Spleen (tissue), 11 donors: ENCODE measurements around the gene MC4R. TPM values are rescaled to one million over a fixed set of nuclear protein-coding genes. Genes with fewer than 3 reads are reported as not detected.

ENCODE experiments used
- DNase-seq: peaks from one replicate; pipeline ENCODE4 v3.0.0-alpha.2; 2020
- H3K27ac ChIP-seq, 8 donors: fragments of 200-600 bp; sonication (generic) in 7 of 8; 1 replicate in 4 of 8; 2 replicates in 4 of 8; pipeline versions ENCODE4 v1.5.0 to v1.8.0; 2016 to 2021; ENCODE audit warnings: inconsistent platforms in 4 of 8, mild to moderate bottlenecking in 4 of 8, moderate library complexity in 1 of 8
- H3K27me3 ChIP-seq, 7 donors: fragments of 200-600 bp; sonication (generic) in 6 of 7; replicated peaks in 1 of 7; 1 replicate in 4 of 7; 2 replicates in 3 of 7; pipeline versions ENCODE4 v1.5.0 to v1.8.0; 2016 to 2021; ENCODE audit warnings: inconsistent platforms in 3 of 7, mild to moderate bottlenecking in 1 of 7
- H3K36me3 ChIP-seq, 6 donors: fragments of 200-600 bp; sonication (generic) in 5 of 6; 1 replicate in 4 of 6; 2 replicates in 2 of 6; pipeline versions ENCODE4 v1.5.0 to v1.8.0; 2016 to 2021; ENCODE audit warnings: inconsistent platforms in 2 of 6
- H3K4me1 ChIP-seq, 6 donors: fragments of 200-600 bp; sonication (generic) in 5 of 6; 1 replicate in 3 of 6; 2 replicates in 3 of 6; pipeline versions ENCODE4 v1.5.0 to v1.8.0; 2016 to 2021; ENCODE audit warnings: inconsistent platforms in 3 of 6
- H3K4me3 ChIP-seq, 8 donors: fragments of 200-600 bp; sonication (generic) in 7 of 8; 1 replicate in 4 of 8; 2 replicates in 4 of 8; pipeline versions ENCODE4 v1.5.0 to v1.8.0; 2016 to 2021; ENCODE audit warnings: inconsistent platforms in 4 of 8, mild to moderate bottlenecking in 4 of 8, moderate library complexity in 2 of 8
- H3K9me3 ChIP-seq, 8 donors: fragments of 200-600 bp; sonication (generic) in 7 of 8; 1 replicate in 4 of 8; 2 replicates in 4 of 8; pipeline versions ENCODE4 v1.5.0 to v1.8.0; 2016 to 2021; ENCODE audit warnings: inconsistent platforms in 4 of 8
- CTCF ChIP-seq, 11 experiments: fragments of 200-600 bp in 7 of 11; fragments of 450-650 bp in 4 of 11; sonication (generic) in 4 of 11; IDR thresholded peaks in 8 of 11; conservative IDR thresholded peaks in 3 of 11; 1 replicate in 7 of 11; 2 replicates in 4 of 11; pipeline versions ENCODE4 v1.4.0 to v1.8.0; 2016 to 2021; ENCODE audit warnings: antibody characterized with exemption in 11 of 11, inconsistent platforms in 4 of 11, mild to moderate bottlenecking in 1 of 11
- POLR2A ChIP-seq, 3 donors: fragments of 450-650 bp; IDR thresholded peaks; one replicate each; pipeline ENCODE4 v1.5.1; 2017; ENCODE audit warnings: antibody characterized with exemption in 3 of 3, mild to moderate bottlenecking in 1 of 3
- POLR2AphosphoS5 ChIP-seq, 3 donors: sonication (generic); formaldehyde crosslinking; IDR thresholded peaks; one replicate each; pipeline ENCODE4 v1.5.1; 2017; ENCODE audit warnings: antibody characterized with exemption in 3 of 3
- WGBS, 5 donors: extraction: QIAGEN DNeasy Blood & Tissue Kit in 3 of 5; methylation state at CpG; one replicate each; pipeline versions ENCODE4 v1.1.5 to v1.1.7; 2013 to 2018; 5-methylcytosine and 5-hydroxymethylcytosine counted together
- intact Hi-C: fragments of 100-400 bp; cut with DNase I; formaldehyde crosslinking; loops from one replicate; pipeline ENCODE4 v1.15.0; 2023; ENCODE audit warnings: low total_unique reads
- polyA plus RNA-seq, 3 donors: library from polyadenylated mRNA; stranded (reverse); fragments of 200-250 nt; gene quantifications; one replicate each; pipeline ENCODE4 v1.2.1, GENCODE V29; 2013
- total RNA-seq, 7 donors: library from RNA; depleted of rRNA in 3 of 7; stranded (reverse); fragments of >200 nt in 3 of 7; fragmentation: NEBNext Ultra II Directional in 4 of 7; extraction: Animal tissue kit (Norgen Biotek cat#: 25700) in 4 of 7; gene quantifications; one replicate each; pipeline versions ENCODE4 v1.1.0 to v1.2.1, GENCODE V29; 2016 to 2021
- donor health status: healthy with polysubstance abuse.
- donor health status: DM: no; HTN: no; CAD: no; lungs with moderate emphysema.
- donor health status: DM: no; HTN: no; CAD: no.
- donor health status: Bipolar disorder and iron deficiency.
- donor health status: healthy.
- donor health status: DM: no; HTN: no; CAD: no.
- donor health status: DM: yes; HTN: yes; CAD: no.

MC4R gene
- total and polyA plus RNA-seq, 10 donors = 0.04 to 0.35 (median 0.15) TPM; not detected in 6

GRCh38 chr18:60331890-60332289, 40.7 kb downstream of the MC4R start:
- Histone ChIP-seq H3K4me1 (no peaks in the 10 kb centered on the region), H3K36me3 (no peaks in the 10 kb centered on the region), H3K9me3 (peaks cover 0 to 11% (median 0%) of the 10 kb centered on the region in 8 donors), H3K27me3 (no peaks in the 10 kb centered on the region), H3K4me3 (no peak overlapping the region), H3K27ac (no peak overlapping the region)
- TF ChIP-seq CTCF (IDR thresholded peaks at IDR 0.05 in 8 of 11, conservative IDR thresholded peaks at IDR 0.05 in 3 of 11) (no peak), POLR2A (IDR thresholded peaks at IDR 0.05) (no peak), POLR2AphosphoS5 (IDR thresholded peaks at IDR 0.05) (no peak)
- 40 to 73% (median 66%) methylated on average over 1 to 6 of the region's 6 CpGs for WGBS, 5 donors
- intact Hi-C loops = no loop called here
- no peak for DNase-seq

- Histone ChIP-seq H3K36me3 (no peaks in the 10 kb centered on the region), H3K9me3 (peaks cover 0 to 16% (median 2%) of the 10 kb centered on the region in 8 donors), H3K27ac (no peak overlapping the region), H3K4me1 (no peaks in the 10 kb centered on the region), H3K4me3 (no peak overlapping the region), H3K27me3 (no peaks in the 10 kb centered on the region)
- no peak for DNase-seq
- intact Hi-C loops = no loop called here
- TF ChIP-seq CTCF (IDR thresholded peaks at IDR 0.05 in 8 of 11, conservative IDR thresholded peaks at IDR 0.05 in 3 of 11) = no peak
- no peak for TF ChIP-seq POLR2AphosphoS5 (IDR thresholded peaks at IDR 0.05)
- no peak for TF ChIP-seq POLR2A (IDR thresholded peaks at IDR 0.05)
These were observed 43.4 kb downstream of the MC4R start for GRCh38 chr18:60329131-60329530.

GRCh38 chr18:60327880-60328279, 44.7 kb downstream of the MC4R start:
- no peak overlapping the region for H3K4me3 ChIP-seq
- TF ChIP-seq POLR2AphosphoS5 (IDR thresholded peaks at IDR 0.05) (no peak), POLR2A (IDR thresholded peaks at IDR 0.05) (no peak), CTCF (IDR thresholded peaks at IDR 0.05 in 8 of 11, conservative IDR thresholded peaks at IDR 0.05 in 3 of 11) (no peak)
- no peaks in the 10 kb centered on the region for H3K36me3 ChIP-seq
- no peaks in the 10 kb centered on the region for H3K27me3 ChIP-seq
- no peaks in the 10 kb centered on the region for H3K4me1 ChIP-seq
- intact Hi-C loops = no loop called here
- H3K27ac ChIP-seq = no peak overlapping the region
- DNase-seq = no peak
- 59 to 91% (median 77%) methylated on average over 2 of the region's 2 CpGs for WGBS, 5 donors
- peaks cover 0 to 18% (median 4%) of the 10 kb centered on the region in 8 donors for H3K9me3 ChIP-seq

- intact Hi-C loops = no loop called here
- H3K36me3 ChIP-seq = no peaks in the 10 kb centered on the region
- no peak overlapping the region for H3K27ac ChIP-seq
- H3K27me3 ChIP-seq = no peaks in the 10 kb centered on the region
- TF ChIP-seq POLR2AphosphoS5 (IDR thresholded peaks at IDR 0.05) (no peak), POLR2A (IDR thresholded peaks at IDR 0.05) (no peak), CTCF (IDR thresholded peaks at IDR 0.05 in 8 of 11, conservative IDR thresholded peaks at IDR 0.05 in 3 of 11) (no peak)
- H3K4me3 ChIP-seq = no peak overlapping the region
- peaks cover 0 to 16% (median 3%) of the 10 kb centered on the region in 8 donors for H3K9me3 ChIP-seq
- no peaks in the 10 kb centered on the region for H3K4me1 ChIP-seq
- no peak for DNase-seq
These were observed 50.0 kb downstream of the MC4R start for GRCh38 chr18:60322591-60322990.
